HG02884 (cell line): ENCODE data around the gene TFB2M.
"Not testable (repeated sequence)": the region's sequence is repeated elsewhere in the genome, so short reads cannot be mapped to it uniquely, and the experiment has no call there.

Experiments used
- ATAC-seq: cut with Tn5 transposase; IDR thresholded peaks from one replicate; pipeline ENCODE4 v1.9.1; 2021; ENCODE audit warnings: mild to moderate bottlenecking, moderate library complexity; ENCODE audit not compliant: unreplicated experiment

TFB2M gene

GRCh38 chr1:246566128-246566812 is at the start of gene TFB2M, which contains the start of gene CNST:
Gene TFB2M, minus strand, starts transcription at chr1:246566261. Its CDS starts 123 bp downstream, at chr1:246566138.
Gene CNST, plus strand, starts transcription at chr1:246566456. Its CDS starts 25,107 bp downstream, at chr1:246591563.
- peak; percentile 89 for ATAC-seq

- no peak for ATAC-seq
Measured at GRCh38 chr1:246613096-246613758, 47.2 kb upstream of the TFB2M start.

- ATAC-seq = no peak
Measured at GRCh38 chr1:246609632-246610031, 43.6 kb upstream of the TFB2M start.

GRCh38 chr1:246608616-246609376 is 42.7 kb upstream of the TFB2M start:
- ATAC-seq = no peak

- no peak for ATAC-seq
Measured at GRCh38 chr1:246607462-246607861, 41.4 kb upstream of the TFB2M start.

GRCh38 chr1:246605231-246605630 is 39.2 kb upstream of the TFB2M start:
- ATAC-seq = not testable (repeated sequence)

GRCh38 chr1:246602194-246602593 is 36.1 kb upstream of the TFB2M start:
- no peak for ATAC-seq

GRCh38 chr1:246600579-246600978 is 34.5 kb upstream of the TFB2M start:
- no peak for ATAC-seq

GRCh38 chr1:246599315-246599714 is 33.3 kb upstream of the TFB2M start:
- no peak for ATAC-seq

- no peak for ATAC-seq
Measured at GRCh38 chr1:246597971-246598370, 31.9 kb upstream of the TFB2M start.

- no peak for ATAC-seq
Measured at GRCh38 chr1:246597340-246597739, 31.3 kb upstream of the TFB2M start.

- ATAC-seq = no peak
Measured at GRCh38 chr1:246595146-246595545, 29.1 kb upstream of the TFB2M start.

- ATAC-seq = no peak
Measured at GRCh38 chr1:246592695-246593094, 26.6 kb upstream of the TFB2M start.

GRCh38 chr1:246591958-246592357 is 25.9 kb upstream of the TFB2M start:
- peak; percentile 9 for ATAC-seq

- peak; percentile 94 for ATAC-seq
Measured at GRCh38 chr1:246591504-246591903, 25.4 kb upstream of the TFB2M start.

GRCh38 chr1:246591047-246591446 is 25.0 kb upstream of the TFB2M start:
- peak; percentile 40 for ATAC-seq

- ATAC-seq = not testable (repeated sequence)
Measured at GRCh38 chr1:246589919-246590318, 23.9 kb upstream of the TFB2M start.

GRCh38 chr1:246588159-246588721 is 22.2 kb upstream of the TFB2M start:
- no peak for ATAC-seq

- no peak for ATAC-seq
Measured at GRCh38 chr1:246587606-246588005, 21.5 kb upstream of the TFB2M start.

GRCh38 chr1:246587032-246587431 is 21.0 kb upstream of the TFB2M start:
- ATAC-seq = no peak

GRCh38 chr1:246583448-246584185 is 17.6 kb upstream of the TFB2M start:
- ATAC-seq = no peak
